ENCODE measurements around the gene KRTAP21-1. TPM values are rescaled to one million over a fixed set of nuclear protein-coding genes. Genes with fewer than 3 reads are reported as not detected.

Gene KRTAP21-1
- total and polyA plus RNA-seq, 8 donors = not detected

DNA sequence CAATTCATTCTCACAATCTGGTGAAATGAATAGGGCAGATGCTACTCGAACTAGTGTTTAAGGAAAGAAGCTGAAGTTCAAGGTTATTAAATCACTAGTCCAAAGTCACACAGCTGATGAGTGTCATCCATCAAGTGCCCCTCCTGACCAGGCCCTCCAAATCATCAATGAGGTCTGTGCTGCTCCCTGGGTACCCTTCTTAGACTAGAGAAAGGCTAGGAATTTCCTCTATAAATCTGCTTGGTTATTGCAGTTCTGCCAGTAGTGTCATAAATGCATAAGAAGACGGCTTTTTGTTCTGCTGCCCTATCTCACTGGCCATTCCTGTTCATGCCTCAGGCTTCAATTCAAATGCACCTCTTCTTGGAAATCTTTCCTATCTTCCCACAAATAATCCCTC is 5.5 kb upstream of the KRTAP21-1 start:
- intact Hi-C loops (cut with DNase I) = no loop called here
- WGBS, 2 donors = 71 to 78% methylated on average over 2 of the region's 2 CpGs
- Histone ChIP-seq H3K36me3 (no peaks in the 10 kb centered on the region), H3K9me3 (no peaks in the 10 kb centered on the region), H3K4me1 (no peaks in the 10 kb centered on the region), H3K4me3 (no peak overlapping the region), H3K27ac (no peak overlapping the region), H3K27me3 (no peaks in the 10 kb centered on the region)
- TF ChIP-seq, protein P1, sequence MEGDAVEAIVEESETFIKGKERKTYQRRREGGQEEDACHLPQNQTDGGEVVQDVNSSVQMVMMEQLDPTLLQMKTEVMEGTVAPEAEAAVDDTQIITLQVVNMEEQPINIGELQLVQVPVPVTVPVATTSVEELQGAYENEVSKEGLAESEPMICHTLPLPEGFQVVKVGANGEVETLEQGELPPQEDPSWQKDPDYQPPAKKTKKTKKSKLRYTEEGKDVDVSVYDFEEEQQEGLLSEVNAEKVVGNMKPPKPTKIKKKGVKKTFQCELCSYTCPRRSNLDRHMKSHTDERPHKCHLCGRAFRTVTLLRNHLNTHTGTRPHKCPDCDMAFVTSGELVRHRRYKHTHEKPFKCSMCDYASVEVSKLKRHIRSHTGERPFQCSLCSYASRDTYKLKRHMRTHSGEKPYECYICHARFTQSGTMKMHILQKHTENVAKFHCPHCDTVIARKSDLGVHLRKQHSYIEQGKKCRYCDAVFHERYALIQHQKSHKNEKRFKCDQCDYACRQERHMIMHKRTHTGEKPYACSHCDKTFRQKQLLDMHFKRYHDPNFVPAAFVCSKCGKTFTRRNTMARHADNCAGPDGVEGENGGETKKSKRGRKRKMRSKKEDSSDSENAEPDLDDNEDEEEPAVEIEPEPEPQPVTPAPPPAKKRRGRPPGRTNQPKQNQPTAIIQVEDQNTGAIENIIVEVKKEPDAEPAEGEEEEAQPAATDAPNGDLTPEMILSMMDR (IDR thresholded peaks at IDR 0.05) = no peak
- DNase-seq (no peak), ATAC-seq (no peak), FAIRE-seq (no peak)

DNA sequence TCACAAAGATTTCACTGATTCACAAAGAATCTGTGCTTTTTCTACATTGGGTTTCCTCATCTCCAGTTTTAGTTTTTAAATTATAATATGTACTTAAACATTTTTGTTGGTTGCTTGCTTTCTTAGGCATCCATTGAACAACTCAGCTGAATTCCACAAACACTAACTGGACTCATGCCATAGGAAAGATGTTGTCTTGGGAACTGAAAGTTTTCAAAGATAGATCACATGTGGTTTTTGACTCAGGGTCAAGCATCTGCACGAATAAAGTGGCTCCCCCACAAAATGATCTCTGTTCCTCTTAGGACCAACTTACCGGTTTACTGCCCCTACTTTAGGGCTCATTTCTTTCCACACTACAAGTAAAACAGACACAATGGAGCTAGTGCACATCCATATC is 3.1 kb upstream of the KRTAP21-1 start:
- WGBS, 2 donors = 63 to 64% methylated on average over 2 of the region's 2 CpGs
- TF ChIP-seq, protein P1 (IDR thresholded peaks at IDR 0.05) = no peak
- DNase-seq = no peak
- intact Hi-C loops (cut with DNase I) = no loop called here
- H3K4me3 ChIP-seq = no peak overlapping the region
- H3K27ac ChIP-seq = no peak overlapping the region
- H3K27me3 ChIP-seq = no peaks in the 10 kb centered on the region
- no peak for ATAC-seq
- H3K4me1 ChIP-seq = no peaks in the 10 kb centered on the region
- no peak for FAIRE-seq
- no peaks in the 10 kb centered on the region for H3K9me3 ChIP-seq
- no peaks in the 10 kb centered on the region for H3K36me3 ChIP-seq

DNA sequence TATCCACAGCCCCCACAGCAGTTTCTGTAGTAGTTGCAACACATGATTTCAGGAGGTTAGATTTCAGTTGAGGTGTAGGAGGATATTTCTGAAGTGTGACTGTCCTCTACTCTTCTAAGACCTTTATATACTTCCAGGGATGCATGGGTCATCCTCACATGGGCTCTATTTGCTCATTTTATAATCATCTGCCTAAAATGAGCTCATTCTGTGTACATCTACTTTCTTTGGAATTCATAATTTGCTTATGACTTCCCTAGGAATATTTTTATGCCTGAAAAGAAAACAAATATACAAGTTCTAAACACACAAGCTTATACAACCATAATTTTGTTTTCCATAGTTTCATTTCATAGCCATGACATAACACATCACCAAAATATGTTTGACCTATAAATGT is 8.1 kb downstream of the KRTAP21-1 start, which contains the start of gene KRTAP21-2:
Gene KRTAP21-2 (minus strand): TSS at position 101 of the 400 bp plus-strand sequence. CDS start 57 bp downstream, at position 44.
- no peaks in the 10 kb centered on the region for H3K27me3 ChIP-seq
- H3K4me3 ChIP-seq = no peak within 1 kb of the TSS
- no peak for DNase-seq
- H3K9me3 ChIP-seq = no peaks in the 10 kb centered on the region
- H3K36me3 ChIP-seq = no peaks in the 10 kb centered on the region
- ATAC-seq = no peak
- H3K4me1 ChIP-seq = no peaks in the 10 kb centered on the region
- intact Hi-C loops (cut with DNase I) = no loop called here
- no peak for FAIRE-seq
- TF ChIP-seq, protein P1 (IDR thresholded peaks at IDR 0.05) = no peak
- H3K27ac ChIP-seq = no peak within 1 kb of the TSS

DNA sequence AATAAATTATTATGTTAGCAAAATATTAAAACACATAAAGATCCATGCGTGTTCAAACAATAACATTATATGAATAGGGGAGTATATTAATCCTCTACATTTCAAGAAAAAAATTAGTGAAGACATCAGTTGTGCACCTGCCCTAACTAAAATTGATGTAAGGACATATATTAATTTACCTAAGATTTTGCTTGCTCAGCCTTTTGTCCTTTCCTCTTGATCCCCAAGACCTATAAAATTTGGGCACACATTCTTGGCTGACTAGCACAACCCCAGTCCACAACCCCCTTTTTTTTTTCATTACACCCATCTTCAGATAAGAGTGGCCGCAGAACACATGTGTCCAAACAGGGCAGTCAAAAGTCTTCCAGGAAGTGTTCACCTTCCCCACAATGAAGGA is 14.8 kb downstream of the KRTAP21-1 start:
- H3K9me3 ChIP-seq = no peaks in the 10 kb centered on the region
- intact Hi-C loops (cut with DNase I) = no loop called here

DNA sequence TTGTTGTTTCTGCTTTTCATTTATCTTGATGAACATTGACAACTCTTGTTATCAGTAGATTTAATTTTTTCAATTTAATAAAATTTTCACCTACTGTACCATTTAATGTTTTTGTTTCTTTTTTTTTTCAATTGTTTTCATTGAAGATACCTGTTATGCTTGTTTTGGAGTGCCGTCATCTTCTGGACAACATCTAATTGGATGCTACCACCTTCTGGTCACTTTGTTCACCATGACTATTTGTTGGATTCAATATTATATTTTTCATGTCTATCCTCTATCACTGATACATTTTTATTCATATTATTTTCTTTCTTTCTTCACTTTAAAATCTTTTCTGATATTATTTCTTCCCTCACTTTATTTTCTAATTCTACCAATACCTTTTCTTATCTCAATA is 22.2 kb downstream of the KRTAP21-1 start:
- Histone ChIP-seq H3K4me3 (no peak overlapping the region), H3K9me3 (no peaks in the 10 kb centered on the region), H3K36me3 (no peaks in the 10 kb centered on the region), H3K27me3 (no peaks in the 10 kb centered on the region), H3K4me1 (no peaks in the 10 kb centered on the region), H3K27ac (no peak overlapping the region)
- no peak for ATAC-seq
- DNase-seq = no peak
- WGBS, 2 donors = 75 to 79% methylated on average over 1 of the region's 1 CpG
- FAIRE-seq = no peak
- intact Hi-C loops (cut with DNase I) = no loop called here
- TF ChIP-seq, protein P1 (IDR thresholded peaks at IDR 0.05) = no peak

More for the DNA sequence above, 14.8 kb downstream of the KRTAP21-1 start:
- no peak for ATAC-seq
- Histone ChIP-seq H3K27me3 (no peaks in the 10 kb centered on the region), H3K27ac (no peak overlapping the region), H3K4me1 (no peaks in the 10 kb centered on the region), H3K4me3 (no peak overlapping the region), H3K36me3 (no peaks in the 10 kb centered on the region)
- FAIRE-seq = no peak
- TF ChIP-seq, protein P1 (IDR thresholded peaks at IDR 0.05) = no peak
- WGBS, 2 donors = 71 to 86% methylated on average over 2 of the region's 2 CpGs
- DNase-seq = no peak
